HG02970 (cell line): ENCODE data around the gene RBM5.

Source experiments
- ATAC-seq: cut with Tn5 transposase; IDR thresholded peaks from one replicate; pipeline ENCODE4 v1.9.1; 2021; ENCODE audit warnings: mild to moderate bottlenecking, moderate library complexity, moderate number of reproducible peaks; ENCODE audit not compliant: unreplicated experiment, low FRiP score

The RBM5 gene

DNA sequence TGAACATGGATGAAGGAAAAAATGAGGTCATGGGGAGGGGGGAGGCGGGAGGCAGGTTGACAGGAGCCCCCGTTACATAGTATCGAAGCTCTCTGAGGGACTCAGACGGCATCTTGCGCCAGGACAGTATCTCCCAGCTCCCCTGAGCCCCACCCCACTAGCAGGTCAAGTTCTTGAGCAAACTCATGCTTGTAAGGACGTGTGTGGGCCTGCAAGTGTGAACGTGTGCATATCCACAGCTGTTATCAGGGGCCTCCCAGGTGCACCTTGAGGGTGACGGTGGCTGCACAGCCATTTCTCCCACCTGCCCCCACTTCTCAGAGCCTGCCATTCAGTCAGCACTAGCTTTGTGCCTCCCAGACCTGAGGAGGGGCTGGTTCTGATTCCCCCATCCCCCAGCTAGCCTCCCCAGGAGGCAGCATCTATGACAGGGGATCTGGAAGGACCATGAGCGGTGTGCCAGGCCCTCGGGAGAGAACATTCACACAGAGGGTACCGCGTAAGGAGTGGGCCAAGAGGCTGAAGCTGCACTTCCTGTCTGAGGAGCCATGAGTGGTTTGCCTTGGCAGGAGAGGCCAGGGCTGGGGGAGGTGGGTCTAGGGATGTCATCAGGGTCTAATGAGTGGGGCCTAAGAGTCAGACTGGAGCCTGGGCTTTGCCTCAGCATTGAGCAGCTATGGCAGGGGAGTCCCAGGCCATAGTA, 69.3 kb downstream of the RBM5 start:
- no peak for ATAC-seq

DNA sequence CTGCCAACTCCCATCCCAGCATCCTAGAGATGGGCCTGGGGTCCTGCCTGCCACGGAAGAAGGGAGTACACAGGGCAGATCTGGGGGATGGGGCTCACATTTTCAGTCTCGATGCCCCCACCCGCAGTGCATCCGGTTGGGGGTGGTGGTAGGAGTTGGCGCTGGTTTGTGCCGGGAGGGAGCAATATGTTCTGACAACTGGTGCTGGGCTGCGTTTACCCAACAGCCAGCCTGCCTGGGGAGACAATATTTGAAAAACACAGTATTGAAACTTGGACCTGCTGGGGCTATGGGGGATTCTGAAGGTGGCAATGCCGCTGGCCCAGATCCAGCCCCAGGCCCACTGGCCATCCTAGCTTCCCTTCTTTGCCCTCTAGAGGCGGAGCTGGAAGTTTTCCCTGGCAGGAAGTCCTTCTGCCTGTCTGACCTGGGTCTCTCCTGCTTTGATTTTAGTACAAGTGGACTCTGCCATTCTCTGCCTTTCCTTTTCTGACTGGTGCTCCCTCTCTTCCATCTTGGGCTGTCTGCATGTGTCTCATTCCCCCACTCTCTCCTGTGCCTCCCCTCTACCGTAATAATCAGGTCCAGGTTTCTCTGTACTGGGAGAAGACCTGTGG, 69.9 kb downstream of the RBM5 start:
- ATAC-seq = no peak

DNA sequence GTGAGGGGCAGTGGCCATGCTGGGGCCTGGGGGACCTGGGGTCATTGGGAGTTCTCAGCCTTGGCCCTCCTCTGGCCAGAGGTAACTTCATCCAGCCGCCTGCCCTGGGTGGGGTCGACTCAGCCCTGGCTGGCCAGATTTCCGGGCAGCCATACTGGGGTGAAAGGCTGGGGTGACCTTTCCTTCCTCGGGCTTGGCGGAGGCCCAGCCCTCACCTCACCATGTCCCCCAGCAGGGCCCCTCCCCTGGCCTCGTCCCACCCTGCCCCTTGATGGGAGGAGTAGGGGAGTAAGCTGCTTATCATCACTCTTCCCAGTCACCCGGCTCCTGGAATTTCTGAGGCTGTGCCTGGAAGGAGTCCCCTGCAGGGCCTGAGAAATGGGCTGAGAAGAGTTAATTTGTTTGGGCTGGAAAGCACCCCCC, 71.9 kb downstream of the RBM5 start:
- ATAC-seq = no peak

DNA sequence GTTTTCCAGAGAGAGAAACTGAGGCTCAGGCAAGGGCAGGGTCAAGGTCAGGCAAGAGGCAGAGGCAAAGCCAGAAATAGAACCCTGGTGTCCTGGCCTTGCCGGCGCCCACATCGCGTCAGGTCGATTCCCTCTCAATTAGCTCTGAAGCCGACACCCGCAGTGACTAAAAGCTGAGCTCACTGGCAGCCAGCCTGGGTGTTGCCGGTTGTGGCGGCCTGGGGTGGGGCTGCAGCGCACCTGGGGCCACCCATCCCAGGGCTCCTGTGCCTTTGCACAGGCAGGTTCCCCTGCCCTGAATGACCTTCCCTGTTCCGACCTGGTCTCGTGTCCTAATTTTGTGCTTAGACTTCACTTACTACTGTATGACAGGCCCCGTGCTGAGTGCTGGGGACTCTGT, 72.6 kb downstream of the RBM5 start:
- ATAC-seq = no peak

DNA sequence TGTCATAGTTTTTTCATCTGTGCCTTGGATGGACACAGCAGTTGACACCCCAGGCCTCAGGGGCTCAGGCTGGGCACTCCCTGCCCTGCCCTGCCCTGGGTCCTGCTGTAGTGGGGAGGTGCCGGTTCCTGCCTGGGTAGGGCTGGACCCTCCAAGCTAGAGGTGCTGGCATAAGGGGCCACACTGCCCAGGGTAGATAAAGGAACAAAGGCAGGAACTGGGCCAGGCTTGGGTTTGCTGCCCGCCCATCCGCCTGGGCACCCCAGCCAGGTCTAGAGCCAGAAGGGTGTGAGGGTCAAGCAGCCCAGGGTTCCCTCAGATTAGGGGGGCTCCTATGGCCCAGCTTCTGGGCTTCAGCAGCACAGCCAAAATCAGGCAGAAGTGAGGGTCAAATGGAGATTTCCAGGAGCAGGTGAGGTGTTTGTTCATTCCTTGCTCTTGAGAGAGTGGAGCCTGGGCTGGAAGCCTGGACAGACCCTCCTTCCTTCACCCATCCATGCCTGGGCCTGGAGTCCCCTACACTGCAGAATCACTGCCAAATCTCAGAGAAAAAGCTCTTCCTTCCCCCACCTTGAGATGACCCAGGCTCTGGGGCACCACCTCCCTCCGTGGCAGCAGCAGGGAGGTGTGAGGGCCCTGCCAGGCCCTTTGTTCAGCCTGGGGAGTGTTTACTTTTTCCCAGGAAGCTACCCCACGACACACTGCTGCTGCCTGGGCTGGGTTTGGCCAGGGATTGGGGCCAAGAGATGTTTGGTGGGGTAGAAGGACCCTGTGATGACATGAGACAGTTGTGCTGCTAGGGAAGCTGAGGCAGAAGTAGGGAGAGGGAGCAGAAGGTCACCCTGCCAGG, 73.5 kb downstream of the RBM5 start:
- ATAC-seq = no peak

DNA sequence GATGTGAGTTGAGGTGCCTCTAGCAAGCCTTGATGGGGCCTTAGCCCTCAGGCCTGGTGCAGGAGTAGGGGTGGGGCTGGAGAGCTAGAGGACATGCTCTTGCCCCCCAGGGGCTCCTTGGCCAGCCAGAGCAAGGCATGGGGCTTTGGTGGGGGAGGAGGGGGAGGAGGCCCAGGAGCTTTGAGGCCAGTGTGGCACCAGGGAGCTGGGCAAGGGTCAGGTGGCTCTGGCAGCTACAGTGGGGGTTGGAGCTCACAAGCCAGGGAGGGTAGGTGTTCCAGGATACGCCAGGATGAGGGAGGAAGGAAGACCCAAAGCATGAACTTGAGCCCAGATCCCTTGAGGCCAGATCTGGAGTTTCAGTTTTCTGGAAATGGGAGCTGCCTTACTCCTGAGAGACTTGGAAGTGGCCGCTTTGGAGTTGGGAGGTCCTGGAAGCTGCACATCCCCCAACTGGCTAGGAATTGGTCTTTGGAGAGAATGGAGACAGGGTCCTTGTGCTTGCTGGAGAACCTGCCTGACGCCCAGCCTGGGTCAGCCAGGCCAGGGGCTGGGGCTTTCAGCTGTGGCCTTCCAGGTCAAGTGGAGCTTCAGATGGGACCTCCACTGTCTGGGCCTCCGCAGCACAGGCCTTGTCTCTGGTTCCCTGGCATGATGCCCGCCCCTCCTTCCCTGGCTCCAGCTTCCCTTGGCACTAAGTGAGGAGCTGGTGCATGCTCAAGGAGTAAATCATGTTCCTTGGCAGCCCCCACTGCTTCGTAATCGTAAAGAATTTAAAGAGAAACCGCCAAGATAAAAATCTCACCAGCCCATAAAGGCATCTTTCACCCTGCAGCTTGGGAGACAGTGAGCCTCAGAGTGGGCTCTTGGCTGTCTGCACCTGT, 75.1 kb downstream of the RBM5 start:
- no peak for ATAC-seq

DNA sequence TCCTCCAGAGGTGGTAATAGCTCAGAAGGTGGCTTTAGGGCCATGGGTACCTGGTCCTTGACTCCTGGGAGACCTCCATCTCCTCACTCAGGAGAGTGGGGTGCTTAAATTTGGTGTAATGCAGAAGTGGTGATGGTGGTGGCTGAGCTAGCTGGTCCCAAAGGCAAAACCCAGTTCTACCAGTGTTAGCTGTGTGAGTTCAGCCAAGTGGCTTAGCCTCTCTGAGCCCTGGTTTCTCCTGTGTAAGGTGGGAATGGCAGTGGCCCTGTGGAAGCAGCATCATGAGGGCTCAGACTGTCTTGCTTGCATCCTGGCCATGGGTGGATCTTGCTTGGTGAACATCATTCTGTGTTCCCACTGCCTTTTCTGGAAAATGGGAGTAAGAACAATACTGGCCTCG, 75.8 kb downstream of the RBM5 start:
- no peak for ATAC-seq

DNA sequence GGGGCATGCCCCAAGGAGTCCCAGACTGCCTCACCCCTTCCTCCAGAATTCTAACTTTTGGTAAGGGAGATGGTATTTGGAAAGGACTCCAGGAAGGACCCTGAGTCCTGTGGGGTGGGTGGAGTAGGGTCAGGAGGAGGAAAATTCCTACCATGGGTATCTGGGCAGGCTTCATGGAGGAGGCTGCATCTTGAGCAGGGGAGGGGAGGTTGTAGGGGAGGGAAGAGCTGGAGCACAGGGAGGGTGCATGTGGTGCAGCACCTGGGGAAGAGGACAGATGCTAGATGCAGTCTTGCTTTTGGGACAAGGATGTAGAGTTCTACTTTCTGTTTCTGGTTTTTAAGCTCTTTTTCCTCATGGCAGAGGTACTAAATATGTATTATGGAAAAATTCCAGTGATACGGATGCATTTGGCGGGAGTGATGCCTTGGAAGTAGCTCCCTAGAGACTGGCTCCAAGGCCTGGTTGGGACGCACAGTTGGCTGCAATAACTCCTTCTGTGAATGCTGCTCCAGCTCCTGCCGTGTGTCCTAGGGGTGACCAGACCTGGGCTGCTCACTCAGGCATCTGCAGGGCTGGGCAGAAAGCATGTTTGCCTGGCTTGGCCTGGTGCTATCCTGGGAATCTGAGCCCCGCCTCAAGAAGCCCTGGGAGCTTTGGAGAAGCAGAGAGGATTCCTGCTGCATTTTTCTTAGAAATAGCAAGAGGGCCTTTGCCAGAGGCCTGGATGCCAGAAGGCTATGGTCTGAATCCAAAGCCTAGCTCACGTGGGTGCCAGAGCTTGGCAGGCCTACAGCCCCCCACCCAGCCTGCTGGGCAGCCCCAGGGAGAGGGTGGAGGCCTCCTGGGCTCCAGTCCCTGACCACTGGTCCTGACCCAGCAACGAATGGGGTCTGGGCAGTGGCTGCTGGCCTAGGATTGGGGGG, 76.5 kb downstream of the RBM5 start:
- ATAC-seq = no peak

DNA sequence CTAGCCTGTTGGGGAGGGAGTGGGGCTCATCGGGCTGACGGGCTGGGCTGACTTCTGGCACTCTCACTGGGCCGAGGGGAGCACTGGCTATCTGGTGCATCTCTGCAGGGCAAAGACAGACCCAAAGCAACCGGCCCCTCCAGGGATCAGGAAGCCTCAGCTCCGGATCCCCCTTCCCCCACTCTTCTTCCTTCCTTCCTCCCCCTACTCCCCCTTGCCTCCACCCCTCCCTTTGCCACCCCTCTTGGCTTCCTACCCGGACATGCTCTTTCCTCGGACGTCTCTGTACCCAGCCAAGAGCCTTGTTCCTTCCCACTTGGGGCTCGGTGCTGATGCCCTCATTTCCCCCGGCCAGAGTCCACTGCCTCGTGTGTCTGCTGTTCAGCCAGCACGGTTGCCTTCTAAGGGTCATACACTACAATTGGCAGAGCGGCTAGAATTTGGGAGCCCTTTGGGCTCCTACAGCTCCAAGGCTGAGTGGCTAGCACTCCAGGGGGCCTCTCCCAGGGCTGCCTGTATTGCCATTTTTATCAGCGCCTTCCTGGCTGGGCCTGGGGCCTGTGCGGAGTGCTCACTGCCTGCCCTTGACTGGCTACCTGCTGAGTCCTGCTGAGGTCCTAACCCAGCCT, 77.3 kb downstream of the RBM5 start:
- ATAC-seq = no peak

DNA sequence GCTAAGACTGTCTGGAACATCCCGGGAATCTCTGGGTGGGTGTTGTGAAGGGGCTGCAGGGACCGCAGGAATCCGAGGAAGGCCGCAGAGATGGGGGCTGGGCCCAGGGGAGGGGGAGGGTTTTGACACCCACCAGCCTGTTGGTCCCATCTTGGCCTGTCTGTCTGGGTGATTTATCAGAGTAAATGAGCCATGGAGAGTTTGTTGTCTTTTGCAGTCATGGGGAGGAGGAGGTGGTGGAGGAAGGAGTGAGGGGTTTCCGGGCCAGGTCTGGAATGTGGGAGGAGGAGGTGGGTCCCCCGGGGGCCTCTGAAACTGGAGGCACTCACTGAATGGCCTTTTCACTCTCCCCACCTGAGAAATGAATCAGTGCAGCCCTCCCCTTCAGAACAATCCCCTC, 77.9 kb downstream of the RBM5 start:
- no peak for ATAC-seq

DNA sequence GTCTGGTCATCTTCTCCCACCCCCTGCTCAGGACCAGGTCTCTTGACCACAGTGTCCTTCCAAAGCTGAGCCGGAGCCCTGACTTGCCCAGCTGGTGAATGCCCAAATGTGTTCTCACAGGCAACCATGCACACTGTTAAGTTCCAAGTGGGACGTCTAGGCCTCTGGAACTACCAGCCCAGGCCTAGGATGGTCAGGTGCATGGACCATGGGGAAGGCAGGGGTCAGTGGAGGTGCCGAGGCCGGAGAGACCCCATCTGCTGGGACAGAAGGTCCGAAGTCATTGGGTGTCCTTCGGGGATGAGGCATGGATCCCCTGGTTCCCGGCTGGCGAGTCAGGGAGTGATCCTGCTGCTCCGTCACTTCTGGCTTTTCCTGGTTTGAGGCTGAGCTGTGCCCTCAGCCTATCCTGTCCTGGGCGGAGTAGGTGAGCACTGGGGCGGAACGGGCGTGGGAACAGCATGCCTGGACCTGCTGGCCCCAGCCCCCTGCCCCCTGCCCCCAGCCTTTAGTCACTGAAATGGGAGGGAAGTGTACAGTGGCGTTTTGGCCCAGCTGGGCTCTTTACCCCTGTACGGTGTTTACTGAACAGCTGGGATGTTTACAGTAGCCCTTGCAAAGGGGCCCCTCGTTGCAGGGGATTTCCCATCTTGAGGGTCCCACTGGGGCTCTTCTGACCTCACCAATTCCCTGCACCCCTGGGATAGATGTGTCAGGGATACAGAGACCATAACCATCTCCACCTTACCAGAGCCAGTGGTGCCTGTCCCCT, 78.5 kb downstream of the RBM5 start:
- no peak for ATAC-seq

DNA sequence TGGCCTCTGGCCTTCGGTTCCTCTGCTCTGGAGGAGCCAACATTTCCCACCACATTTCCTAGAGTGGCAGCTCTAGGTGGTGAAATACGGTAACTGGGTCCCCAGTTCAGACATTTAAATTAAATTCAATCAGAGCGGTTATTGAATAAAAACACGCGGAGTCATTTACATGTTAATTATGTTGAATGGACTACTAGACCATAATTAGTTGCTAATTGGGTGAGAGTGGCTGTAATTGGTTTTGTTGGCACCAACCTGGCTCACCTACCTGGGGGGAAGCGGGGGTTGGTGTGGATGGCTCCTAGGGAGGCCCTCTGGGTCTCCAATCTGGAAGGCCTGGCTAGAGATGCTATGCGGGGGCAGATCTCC, 79.1 kb downstream of the RBM5 start:
- no peak for ATAC-seq

DNA sequence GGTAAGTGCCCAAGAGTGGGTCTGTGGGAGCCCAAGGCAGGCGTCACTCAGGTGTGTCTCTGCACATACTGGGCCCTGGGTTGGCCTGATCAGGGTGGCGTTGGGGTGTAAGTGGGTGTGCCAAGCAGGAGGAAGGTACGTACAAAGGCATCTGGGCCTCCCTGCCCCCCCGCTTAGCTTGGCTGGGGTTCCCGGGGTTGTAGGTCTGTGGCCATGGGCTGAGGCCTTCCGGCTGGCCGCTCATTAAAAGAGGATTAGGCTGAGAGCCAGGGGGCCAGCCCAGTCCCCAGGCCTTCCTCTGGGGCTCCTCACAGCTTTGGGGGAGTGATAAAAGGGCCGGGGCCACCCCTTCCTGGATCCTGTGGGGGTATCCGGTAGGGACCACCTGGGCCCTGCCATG, 79.7 kb downstream of the RBM5 start:
- no peak for ATAC-seq
